Natural killer cell (primary cell): ENCODE results near the gene ZBTB25. TPM values are rescaled to one million over a fixed set of nuclear protein-coding genes. Genes with fewer than 3 reads are reported as not detected.

Source experiments
- ATAC-seq, 3 donors: fragments of 150-1000 bp in 2 of 3; fragments of 200-7000 bp in 1 of 3; cut with Tn5 transposase; 1 replicate in 1 of 3; 2 replicates in 2 of 3; pipeline ENCODE4 v1.10.0; 2021; ENCODE audit warnings: mild to moderate bottlenecking in 2 of 3, moderate library complexity in 2 of 3
- DNase-seq, 2 donors: peaks; one replicate each; pipeline versions ENCODE4 v3.0.0 to v3.0.0-alpha.2; 2013 to 2021; ENCODE audit warnings: mixed read lengths in 1 of 2
- H3K27ac ChIP-seq: one replicate; pipeline ENCODE4 v1.5.1; 2013; ENCODE audit warnings: mild to moderate bottlenecking, low read length
- H3K27me3 ChIP-seq: one replicate; pipeline ENCODE4 v1.6.1; 2013; ENCODE audit warnings: low read length; ENCODE audit not compliant: control insufficient read depth, insufficient read depth
- H3K36me3 ChIP-seq: one replicate; pipeline ENCODE4 v1.6.1; 2013; ENCODE audit warnings: low read length; ENCODE audit not compliant: control insufficient read depth, insufficient read depth
- H3K4me1 ChIP-seq: one replicate; pipeline ENCODE4 v1.6.1; 2013; ENCODE audit warnings: low read length; ENCODE audit not compliant: control insufficient read depth, insufficient read depth
- H3K4me3 ChIP-seq: one replicate; pipeline ENCODE4 v1.5.1; 2013; ENCODE audit warnings: low read length
- H3K9me3 ChIP-seq: one replicate; pipeline ENCODE4 v1.6.1; 2013; ENCODE audit warnings: low read length; ENCODE audit not compliant: control insufficient read depth, insufficient read depth
- H3K27ac Mint-ChIP-seq, 2 donors: one replicate each; pipeline ENCODE4 v1.8.0; 2022; ENCODE audit warnings: mild to moderate bottlenecking in 2 of 2, mixed read lengths in 2 of 2, moderate library complexity in 1 of 2
- H3K27me3 Mint-ChIP-seq, 2 donors: one replicate each; pipeline ENCODE4 v1.8.0; 2022; ENCODE audit warnings: low read depth in 2 of 2, mixed read lengths in 2 of 2
- H3K36me3 Mint-ChIP-seq: one replicate; pipeline ENCODE4 v1.8.0; 2022; ENCODE audit warnings: mixed read lengths
- H3K4me1 Mint-ChIP-seq, 2 donors: one replicate each; pipeline ENCODE4 v1.8.0; 2022; ENCODE audit warnings: mixed read lengths in 2 of 2
- H3K4me3 Mint-ChIP-seq: one replicate; pipeline ENCODE4 v1.8.0; 2022; ENCODE audit warnings: mild to moderate bottlenecking, moderate library complexity, mixed read lengths
- H3K9me3 Mint-ChIP-seq, 2 donors: one replicate each; pipeline ENCODE4 v1.8.0; 2022; ENCODE audit warnings: mixed read lengths in 2 of 2
- CTCF ChIP-seq: fragments of 200-600 bp; IDR thresholded peaks from one replicate; pipeline ENCODE4 v1.8.0; 2022; ENCODE audit warnings: antibody characterized with exemption
- WGBS: methylation state at CpG from one replicate; pipeline ENCODE4 v1.1.7; 2013; ENCODE audit warnings: missing lambda C conversion rate; ENCODE audit not compliant: insufficient coverage; 5-methylcytosine and 5-hydroxymethylcytosine counted together
- intact Hi-C: fragments of 100-400 bp; cut with micrococcal nuclease; formaldehyde crosslinking; loops from one replicate; pipeline ENCODE4 v1.14.2; 2022
- total RNA-seq, 4 donors: library from RNA; stranded (reverse); fragments of 120-200 nt in 1 of 4; gene quantifications; one replicate each; pipeline versions ENCODE4 v1.2.3 to v1.2.4, GENCODE V29; 2013 to 2022

ZBTB25 gene
- total RNA-seq, 3 donors from 2014 or later (not counting 1 experiment from before 2014, with no cell fraction given): 29.7 to 36.7 (median 31.1) TPM

GRCh38 chr14:64501411-64502171 is 2.0 kb downstream of the ZBTB25 start:
- intact Hi-C loops: loop anchor here (5.0 to 10.0 kb wide), 3 partner anchors 34 to 203 kb away; partner anchors contain the start of genes AKAP5, MTHFD1 and PLEKHG3
- 21% methylated on average over 8 of the region's 8 CpGs for WGBS
- DNase-seq: peak in 1 of 2 donors; percentile 62
- Histone ChIP-seq H3K4me3 (peak overlapping the region; percentile 0), H3K27me3 (no peaks in the 10 kb centered on the region), H3K4me1 (peaks cover 33% of the 10 kb centered on the region), H3K36me3 (peaks cover 8% of the 10 kb centered on the region), H3K9me3 (no peaks in the 10 kb centered on the region), H3K27ac (peak overlapping the region; percentile 100)
- Mint-ChIP-seq H3K4me1 (peaks cover 50 to 52% of the 10 kb centered on the region in 2 donors), H3K9me3 (no peaks in the 10 kb centered on the region), H3K4me3 (peak overlapping the region; percentile 98), H3K27me3 (no peaks in the 10 kb centered on the region), H3K27ac (peak overlapping the region; percentile 99), H3K36me3 (no peaks in the 10 kb centered on the region)
- no peak for ATAC-seq
- TF ChIP-seq CTCF: no peak

GRCh38 chr14:64500088-64500487 is 3.5 kb downstream of the ZBTB25 start:
- H3K4me1 Mint-ChIP-seq: peaks cover 37 to 38% of the 10 kb centered on the region in 2 donors
- no peak for TF ChIP-seq CTCF
- H3K9me3 Mint-ChIP-seq: no peaks in the 10 kb centered on the region
- Histone ChIP-seq H3K9me3 (no peaks in the 10 kb centered on the region), H3K4me3 (no peak overlapping the region), H3K4me1 (peaks cover 22% of the 10 kb centered on the region), H3K36me3 (peaks cover 12% of the 10 kb centered on the region), H3K27ac (peak overlapping the region; percentile 24), H3K27me3 (no peaks in the 10 kb centered on the region)
- no peaks in the 10 kb centered on the region for H3K27me3 Mint-ChIP-seq
- DNase-seq: no peak
- H3K27ac Mint-ChIP-seq: peak overlapping the region; percentile 99
- intact Hi-C loops: loop anchor here (5.0 to 10.0 kb wide), 3 partner anchors 33 to 205 kb away; partner anchors contain the start of genes AKAP5, MTHFD1 and PLEKHG3
- no peak for ATAC-seq
- WGBS: no CpG with 5 or more reads among the region's 1 CpG
- H3K36me3 Mint-ChIP-seq: no peaks in the 10 kb centered on the region
- H3K4me3 Mint-ChIP-seq: peak overlapping the region; percentile 62

GRCh38 chr14:64496764-64497163 is 6.9 kb downstream of the ZBTB25 start:
- Mint-ChIP-seq H3K27me3 (no peaks in the 10 kb centered on the region), H3K9me3 (no peaks in the 10 kb centered on the region), H3K4me3 (no peak overlapping the region), H3K36me3 (no peaks in the 10 kb centered on the region), H3K27ac (no peak overlapping the region), H3K4me1 (peaks cover 21 to 35% of the 10 kb centered on the region in 2 donors)
- Histone ChIP-seq H3K36me3 (peaks cover 12% of the 10 kb centered on the region), H3K27ac (no peak overlapping the region), H3K9me3 (no peaks in the 10 kb centered on the region), H3K4me1 (peaks cover 11% of the 10 kb centered on the region), H3K27me3 (no peaks in the 10 kb centered on the region), H3K4me3 (no peak overlapping the region)
- DNase-seq (no peak), ATAC-seq (no peak)
- TF ChIP-seq CTCF: no peak
- intact Hi-C loops: no loop called here
